IMR-90 (cell line): ENCODE data around the gene SORBS1. TPM values are rescaled to one million over a fixed set of nuclear protein-coding genes. Genes with fewer than 3 reads are reported as not detected.

ENCODE experiments used
- ATAC-seq: fragments of 200-7000 bp; cut with Tn5 transposase; 2 replicates; pipeline ENCODE4 v1.9.1; 2020; ENCODE audit warnings: low read depth, mild to moderate bottlenecking, moderate library complexity
- BruUV-seq: library from RNA; stranded (reverse); fragments of 400-500 nt; replicated peaks from 2 replicates; lab custom pipeline; 2021; lab: Mats Ljungman, UMichigan
- CTCF ChIA-PET: fragments of 300-600 bp; formaldehyde crosslinking; extraction: SDS; loops from one replicate; lab custom pipeline; 2021; ENCODE audit warnings: antibody characterized with exemption; lab: Yijun Ruan, JAX
- POLR2A ChIA-PET: fragments of 300-600 bp; sonication (Branson Sonifier 250); formaldehyde crosslinking; loops from one replicate; lab custom pipeline; 2022; ENCODE audit warnings: antibody characterized with exemption; ENCODE audit not compliant: unreplicated experiment; lab: Charles Lee
- DNase-seq: peaks from one replicate; pipeline ENCODE4 v3.0.0; 2013
- H2AFZ ChIP-seq: replicated peaks from 2 replicates; pipeline ENCODE3; 2013; ENCODE audit warnings: low read length, mild to moderate bottlenecking; ENCODE audit not compliant: poor library complexity
- H2AK5ac ChIP-seq: 2 replicates; pipeline ENCODE4 v1.6.1; 2013; ENCODE audit warnings: low read depth, low read length, inconsistent platforms
- H2AK9ac ChIP-seq: replicated peaks from 2 replicates; pipeline ENCODE3; 2013; ENCODE audit warnings: mild to moderate bottlenecking, low read depth, low read length, moderate library complexity; ENCODE audit not compliant: poor library complexity
- H2BK120ac ChIP-seq: 2 replicates; pipeline ENCODE4 v1.6.1; 2013; ENCODE audit warnings: low read depth, low read length, inconsistent platforms
- H2BK15ac ChIP-seq: 3 replicates; pipeline ENCODE4 v1.6.1; 2013; ENCODE audit warnings: low read depth, low read length, inconsistent platforms
- H2BK20ac ChIP-seq: 2 replicates; pipeline ENCODE4 v1.6.1; 2013; ENCODE audit warnings: low read depth, mild to moderate bottlenecking, inconsistent platforms, low read length, moderate library complexity
- H2BK5ac ChIP-seq: 2 replicates; pipeline ENCODE4 v1.6.1; 2013; ENCODE audit warnings: mild to moderate bottlenecking, low read depth, low read length, inconsistent platforms; ENCODE audit not compliant: poor library complexity, severe bottlenecking
- H3K14ac ChIP-seq: replicated peaks from 2 replicates; pipeline ENCODE4 v1.6.1; 2013; ENCODE audit warnings: low read depth, low read length, inconsistent platforms
- H3K18ac ChIP-seq: 2 replicates; pipeline ENCODE4 v1.6.1; 2013; ENCODE audit warnings: low read depth, low read length, control low read depth
- H3K23ac ChIP-seq: 2 replicates; pipeline ENCODE4 v1.6.1; 2013; ENCODE audit warnings: low read depth, low read length, inconsistent platforms
- H3K27ac ChIP-seq: 2 replicates; pipeline ENCODE4 v1.5.1; 2013; ENCODE audit warnings: mild to moderate bottlenecking, control low read depth, low read length; ENCODE audit not compliant: insufficient read depth
- H3K27me3 ChIP-seq: 2 replicates; pipeline ENCODE4 v1.6.1; 2013; ENCODE audit warnings: low read length; ENCODE audit not compliant: control insufficient read depth, insufficient read depth
- H3K36me3 ChIP-seq: 2 replicates; pipeline ENCODE4 v1.6.1; 2013; ENCODE audit warnings: low read length, mixed read lengths; ENCODE audit not compliant: control insufficient read depth, insufficient read depth
- H3K4ac ChIP-seq: 2 replicates; pipeline ENCODE4 v1.6.1; 2013; ENCODE audit warnings: low read depth, low read length, inconsistent platforms
- H3K4me1 ChIP-seq: 2 replicates; pipeline ENCODE4 v1.6.1; 2013; ENCODE audit warnings: low read length, mixed read lengths; ENCODE audit not compliant: control insufficient read depth, insufficient read depth
- H3K4me2 ChIP-seq: 2 replicates; pipeline ENCODE4 v1.6.1; 2013; ENCODE audit warnings: low read depth, mild to moderate bottlenecking, control low read depth, low read length, moderate library complexity
- H3K4me3 ChIP-seq: 2 replicates; pipeline ENCODE4 v1.5.1; 2013; ENCODE audit warnings: low read depth, mild to moderate bottlenecking, control low read depth, low read length, moderate library complexity; ENCODE audit not compliant: insufficient read depth
- H3K56ac ChIP-seq: 2 replicates; pipeline ENCODE4 v1.6.1; 2013; ENCODE audit warnings: low read length, inconsistent platforms; ENCODE audit not compliant: insufficient read depth; ENCODE audit errors: extremely low read depth
- H3K79me1 ChIP-seq, 2 experiments: 2 replicates each; pipeline ENCODE4 v1.6.1; 2013; ENCODE audit warnings: low read length in 2 of 2, inconsistent platforms in 1 of 2, low read depth in 1 of 2
- H3K9ac ChIP-seq: 2 replicates; pipeline ENCODE4 v1.6.1; 2013; ENCODE audit warnings: low read depth, low read length, control low read depth
- H3K9me1 ChIP-seq: 2 replicates; pipeline ENCODE4 v1.6.1; 2013; ENCODE audit warnings: low read length, inconsistent platforms; ENCODE audit not compliant: insufficient read depth
- H3K9me3 ChIP-seq: 2 replicates; pipeline ENCODE4 v1.6.1; 2013; ENCODE audit warnings: low read length; ENCODE audit not compliant: control insufficient read depth, insufficient read depth
- H4K20me1 ChIP-seq: 2 replicates; pipeline ENCODE4 v1.6.1; 2013; ENCODE audit warnings: low read length, inconsistent platforms; ENCODE audit not compliant: insufficient read depth
- H4K5ac ChIP-seq: 2 replicates; pipeline ENCODE4 v1.6.1; 2013; ENCODE audit warnings: mild to moderate bottlenecking, low read depth, low read length, control low read depth
- H4K8ac ChIP-seq, 2 experiments: 2 replicates each; pipeline ENCODE4 v1.6.1; 2013; ENCODE audit warnings: low read depth in 2 of 2, low read length in 2 of 2, control low read depth in 1 of 2, inconsistent platforms in 1 of 2
- H4K91ac ChIP-seq: 2 replicates; pipeline ENCODE4 v1.6.1; 2013; ENCODE audit warnings: low read depth, low read length, inconsistent platforms; ENCODE audit not compliant: insufficient read depth
- BHLHE40 ChIP-seq: fragments of 150-350 bp; IDR thresholded peaks from 2 replicates; pipeline ENCODE4 v1.6.1; 2016; ENCODE audit warnings: mild to moderate bottlenecking, low read depth, low read length
- CEBPB ChIP-seq: IDR thresholded peaks from 2 replicates; pipeline ENCODE4 v1.6.1; 2012; ENCODE audit warnings: low read depth, low read length, improper control_type of control experiment
- CHD1 ChIP-seq: IDR thresholded peaks from 2 replicates; pipeline ENCODE4 v1.6.1; 2012; ENCODE audit warnings: low read depth, low read length, improper control_type of control experiment
- CTCF ChIP-seq: conservative IDR thresholded peaks from 2 replicates; pipeline ENCODE4 v1.5.1; 2012; ENCODE audit warnings: mild to moderate bottlenecking, low read depth, low read length, improper control_type of control experiment
- ELK1 ChIP-seq: fragments of 150-350 bp; IDR thresholded peaks from 2 replicates; pipeline ENCODE4 v1.6.1; 2016; ENCODE audit warnings: low read depth, mild to moderate bottlenecking, low read length, moderate library complexity, borderline replicate concordance
- FOS ChIP-seq: fragments of 150-350 bp; IDR thresholded peaks from 2 replicates; pipeline ENCODE4 v1.6.1; 2016; ENCODE audit warnings: low read depth, low read length
- MAFK ChIP-seq: IDR thresholded peaks from 2 replicates; pipeline ENCODE4 v1.6.1; 2012; ENCODE audit warnings: low read depth, low read length, improper control_type of control experiment
- MAZ ChIP-seq: IDR thresholded peaks from 2 replicates; pipeline ENCODE4 v1.6.1; 2012; ENCODE audit warnings: low read depth, mild to moderate bottlenecking, low read length, improper control_type of control experiment, moderate library complexity, borderline replicate concordance
- MXI1 ChIP-seq: IDR thresholded peaks from 2 replicates; pipeline ENCODE4 v1.6.1; 2012; ENCODE audit warnings: low read depth, mild to moderate bottlenecking, low read length, moderate library complexity, borderline replicate concordance
- NFE2L2 ChIP-seq: fragments of 150-350 bp; IDR thresholded peaks from 2 replicates; pipeline ENCODE4 v1.6.1; 2016; ENCODE audit warnings: low read depth, mild to moderate bottlenecking, low read length
- POLR2A ChIP-seq: IDR thresholded peaks from 2 replicates; pipeline ENCODE4 v1.6.1; 2012; ENCODE audit warnings: mild to moderate bottlenecking, low read depth, low read length
- RAD21 ChIP-seq: IDR thresholded peaks from 2 replicates; pipeline ENCODE4 v1.6.1; 2012; ENCODE audit warnings: low read length, improper control_type of control experiment
- RCOR1 ChIP-seq: IDR thresholded peaks from 2 replicates; pipeline ENCODE4 v1.6.1; 2012; ENCODE audit warnings: mild to moderate bottlenecking, low read length, improper control_type of control experiment; ENCODE audit not compliant: insufficient replicate concordance
- SMC3 ChIP-seq: fragments of 150-350 bp; IDR thresholded peaks from 2 replicates; pipeline ENCODE4 v1.6.1; 2016; ENCODE audit warnings: low read depth, mild to moderate bottlenecking, antibody characterized with exemption, low read length, moderate library complexity
- USF2 ChIP-seq: fragments of 150-350 bp; IDR thresholded peaks from 2 replicates; pipeline ENCODE4 v1.6.1; 2017; ENCODE audit warnings: mild to moderate bottlenecking, antibody characterized with exemption, low read length, low read depth
- WGBS, 2 experiments: methylation state at CpG; one replicate each; pipeline versions ENCODE4 v1.1.5 to v1.1.7; 2013; ENCODE audit warnings: missing lambda C conversion rate in 2 of 2; ENCODE audit not compliant: insufficient read length in 1 of 2; ENCODE audit errors: extremely low coverage in 2 of 2; 5-methylcytosine and 5-hydroxymethylcytosine counted together
- dilution Hi-C: fragments of 300-500 bp; cut with HindIII; formaldehyde crosslinking; loops from one replicate; pipeline ENCODE4 v1.14.3; 2018; ENCODE audit warnings: low sequenced_read_pairs; ENCODE audit not compliant: unreplicated experiment
- in situ Hi-C: fragments of 300-500 bp; cut with MboI; formaldehyde crosslinking; loops from 3 replicates; pipeline ENCODE4 v1.14.3; 2019; ENCODE audit warnings: low sequenced_read_pairs, inconsistent platforms, mixed read lengths
- intact Hi-C: fragments of 100-400 bp; cut with micrococcal nuclease; formaldehyde crosslinking; loops from 2 replicates; pipeline ENCODE4 v1.10.0; 2022
- polyA plus RNA-seq, 3 experiments: library from polyadenylated mRNA; depleted of rRNA; stranded (reverse); fragments of >200 nt; gene quantifications; 2 replicates each; pipeline ENCODE4 v1.2.3, GENCODE V29; 2012; ENCODE audit warnings: low replicate concordance in 1 of 3
- total RNA-seq: library from RNA; depleted of rRNA; stranded (reverse); fragments of >200 nt; gene quantifications from 2 replicates; pipeline ENCODE4 v1.2.3, GENCODE V29; 2012

The SORBS1 gene
- total and polyA plus RNA-seq, 2 of the 4 experiments (the other 2 are of a cell fraction), result 0.18 to 0.32 TPM

- in situ Hi-C loops, result loop anchor here (25.0 kb wide), 1 partner anchor 739 kb away; no protein-coding TSS in a partner anchor
- Histone ChIP-seq H3K36me3 (no peaks in the 10 kb centered on the region), H3K27ac (no peak overlapping the region), H3K4me1 (peaks cover 4% of the 10 kb centered on the region; the same call in 1 of the 2 replicates), H2AK9ac (no peak overlapping the region), H3K9me3 (no peaks in the 10 kb centered on the region), H2AK5ac (no peak overlapping the region), H4K5ac (no peak overlapping the region; the same call in 1 of the 2 replicates), H3K27me3 (no peaks in the 10 kb centered on the region), H2AFZ (no peak overlapping the region), H3K9me1 (peaks cover 3% of the 10 kb centered on the region; the same call in 1 of the 2 replicates), H4K91ac (no peak overlapping the region), H3K4me2 (no peak overlapping the region; the same call in 1 of the 2 replicates), H3K23ac (no peak overlapping the region), H3K79me1 (no peaks in the 10 kb centered on the region), H3K14ac (no peak overlapping the region), H3K4me3 (no peak overlapping the region), H3K56ac (no peak overlapping the region), H2BK120ac (no peak overlapping the region), H4K8ac (no peak overlapping the region), H2BK15ac (no peak overlapping the region), H3K9ac (no peak overlapping the region), H3K4ac (no peak overlapping the region), H2BK20ac (no peak overlapping the region), H2BK5ac (no peak overlapping the region), H4K20me1 (no peaks in the 10 kb centered on the region), H3K18ac (no peak overlapping the region; the same call in 1 of the 2 replicates)
- no peak for TF ChIP-seq CTCF
- no peak for TF ChIP-seq CHD1
- TF ChIP-seq MXI1, result no peak
- no peak for TF ChIP-seq RCOR1
- TF ChIP-seq POLR2A, result no peak
- no peak for TF ChIP-seq FOS
- no peak for TF ChIP-seq USF2
- no peak for TF ChIP-seq MAZ
- no peak for TF ChIP-seq CEBPB
- no peak for TF ChIP-seq SMC3
- TF ChIP-seq BHLHE40, result no peak
- TF ChIP-seq ELK1, result no peak
- TF ChIP-seq NFE2L2, result no peak
- no peak for TF ChIP-seq MAFK
- no peak for TF ChIP-seq RAD21
- ATAC-seq (no peak), DNase-seq (no peak)
- dilution Hi-C loops, result no loop called here
- ChIA-PET POLR2A (no interaction called here), CTCF (no interaction called here)
- BruUV-seq, result no TSS peak
- intact Hi-C loops, result no loop called here
- WGBS, 2 experiments, result 33% methylated on average over 1 of the region's 2 CpGs; no CpG with 5 or more reads in 1 of the 2 experiments
Measured at GRCh38 chr10:95350830-95351228, 210.3 kb downstream of the SORBS1 start.
